ENCODE measurements around the gene RSRC1.
"Not testable (repeated sequence)": the region's sequence is repeated elsewhere in the genome, so short reads cannot be mapped to it uniquely, and the experiment has no call there.

Gene RSRC1

GRCh38 chr3:158333736-158334135 lies 223.8 kb downstream of the RSRC1 start:
- no peak for DNase-seq

- no peak for DNase-seq
Measured at GRCh38 chr3:158337110-158337509, 227.2 kb downstream of the RSRC1 start.

- DNase-seq: no peak
Measured at GRCh38 chr3:158339638-158340037, 229.7 kb downstream of the RSRC1 start.

GRCh38 chr3:158340951-158341350 lies 231.1 kb downstream of the RSRC1 start:
- not testable (repeated sequence) for DNase-seq

GRCh38 chr3:158347966-158348365 lies 238.1 kb downstream of the RSRC1 start:
- no peak for DNase-seq

GRCh38 chr3:158350971-158351370 lies 241.1 kb downstream of the RSRC1 start:
- no peak for DNase-seq

- DNase-seq: no peak
Measured at GRCh38 chr3:158352551-158352950, 242.7 kb downstream of the RSRC1 start.

- no peak for DNase-seq
Measured at GRCh38 chr3:158354713-158355112, 244.8 kb downstream of the RSRC1 start.

GRCh38 chr3:158355623-158356588 lies 246.0 kb downstream of the RSRC1 start:
- no peak for DNase-seq

GRCh38 chr3:158359339-158359738 lies 249.4 kb downstream of the RSRC1 start:
- no peak for DNase-seq

GRCh38 chr3:158360756-158361448 lies 251.0 kb downstream of the RSRC1 start:
- no peak for DNase-seq

- DNase-seq: no peak
Measured at GRCh38 chr3:158368271-158368670, 258.4 kb downstream of the RSRC1 start.

GRCh38 chr3:158369279-158369678 lies 259.4 kb downstream of the RSRC1 start:
- no peak for DNase-seq

- DNase-seq: no peak
Measured at GRCh38 chr3:158379517-158379916, 269.6 kb downstream of the RSRC1 start.

- DNase-seq: no peak
Measured at GRCh38 chr3:158381262-158381868, 271.5 kb downstream of the RSRC1 start.

GRCh38 chr3:158382479-158382878 lies 272.6 kb downstream of the RSRC1 start:
- no peak for DNase-seq

GRCh38 chr3:158384019-158384418 lies 274.1 kb downstream of the RSRC1 start:
- no peak for DNase-seq

GRCh38 chr3:158395421-158395820 lies 285.5 kb downstream of the RSRC1 start:
- no peak for DNase-seq

GRCh38 chr3:158402590-158402989 lies 292.7 kb downstream of the RSRC1 start:
- DNase-seq: no peak

- no peak for DNase-seq
Measured at GRCh38 chr3:158403013-158403412, 293.1 kb downstream of the RSRC1 start.

- no peak for DNase-seq
Measured at GRCh38 chr3:158404131-158404718, 294.3 kb downstream of the RSRC1 start.

GRCh38 chr3:158405507-158405906 lies 295.6 kb downstream of the RSRC1 start:
- no peak for DNase-seq

GRCh38 chr3:158407844-158408517 lies 298.1 kb downstream of the RSRC1 start:
- DNase-seq: no peak
